ENCODE results near the gene KMO.

KMO gene

DNA sequence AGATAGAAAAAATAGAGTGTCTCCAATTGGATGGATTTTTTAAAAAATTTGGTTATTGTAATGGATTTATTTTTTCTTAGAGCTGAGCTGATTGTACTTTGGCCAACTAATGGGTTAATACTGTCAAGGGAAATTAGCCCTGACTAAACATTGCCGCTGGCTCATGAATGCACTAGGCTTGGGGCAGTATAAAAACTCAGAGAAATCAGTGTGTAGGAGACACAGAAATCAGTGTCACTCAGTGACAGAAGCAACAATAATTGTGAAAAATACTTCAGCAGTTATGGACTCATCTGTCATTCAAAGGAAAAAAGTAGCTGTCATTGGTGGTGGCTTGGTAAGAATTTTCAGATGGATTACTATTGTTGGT, at the start of gene KMO:
KMO (plus strand) TSS at position 217 of the 370 bp plus-strand sequence; CDS start at position 284, 67 bp downstream.
- no peak for DNase-seq (ENCODE audit: low spot score)

DNA sequence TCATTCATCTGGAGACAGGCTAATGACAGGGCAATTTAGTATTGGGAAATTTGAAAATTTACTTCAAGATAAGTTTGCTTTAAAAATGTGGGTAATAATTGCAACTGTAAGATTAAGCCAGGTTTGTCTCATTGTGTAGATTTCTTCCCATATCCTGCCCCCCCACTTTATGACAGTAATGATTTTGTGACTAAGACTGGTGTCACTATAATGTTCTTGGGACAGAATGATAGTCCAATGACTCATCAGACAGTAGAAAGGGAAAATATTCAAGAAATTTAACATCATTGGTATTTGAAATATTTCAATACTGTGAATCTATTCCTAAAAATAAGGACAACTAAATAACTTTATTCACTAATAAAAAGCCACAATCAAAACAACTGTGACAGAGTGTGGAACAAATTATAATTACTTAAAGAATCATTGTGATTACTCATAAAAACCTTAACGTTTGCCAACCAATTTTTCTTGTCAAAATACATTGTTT, 49.4 kb upstream of the KMO start:
- DNase-seq (ENCODE audit: low spot score), result no peak

DNA sequence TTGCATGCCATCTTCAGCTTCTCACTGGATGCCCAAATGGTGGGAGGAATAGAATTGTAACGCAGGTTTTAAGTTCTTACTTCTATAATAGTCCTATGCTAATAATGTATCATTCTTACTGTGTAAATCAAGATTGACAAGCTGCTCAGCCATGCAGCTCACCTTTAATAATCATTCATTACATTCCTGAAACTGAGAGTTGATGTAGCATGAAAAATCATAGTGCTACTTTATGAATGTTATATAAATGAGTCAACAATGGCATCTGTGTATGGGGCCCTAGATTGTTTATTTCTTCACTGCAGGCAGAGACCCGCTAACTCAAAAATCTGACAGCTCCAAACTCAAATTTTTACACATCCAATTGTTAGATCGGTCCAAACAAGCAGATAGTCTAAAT, 47.0 kb upstream of the KMO start:
- no peak for DNase-seq (ENCODE audit: low spot score)

DNA sequence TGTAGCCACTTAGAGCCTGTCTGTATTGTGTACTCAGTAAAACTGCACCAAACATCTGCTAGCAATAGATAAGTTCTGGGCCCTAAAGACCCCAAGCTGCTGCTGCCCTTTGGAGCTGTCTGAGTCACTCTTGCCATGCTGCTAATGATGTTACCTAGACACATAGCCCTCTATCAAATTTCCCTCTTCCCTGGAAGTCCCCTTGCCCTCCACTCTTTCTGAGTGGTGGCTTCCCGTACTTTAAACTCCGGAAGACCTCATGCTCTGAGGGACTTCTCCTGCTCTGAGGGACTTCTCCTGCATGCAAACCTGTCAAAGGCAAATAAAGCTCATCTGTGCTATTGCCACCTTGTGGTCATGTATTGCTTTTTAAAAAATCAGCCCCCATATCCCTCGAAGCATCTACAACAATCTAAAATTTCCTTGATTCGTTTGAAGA, 46.6 kb upstream of the KMO start:
- peak; percentile 59 for DNase-seq (ENCODE audit: low spot score)

DNA sequence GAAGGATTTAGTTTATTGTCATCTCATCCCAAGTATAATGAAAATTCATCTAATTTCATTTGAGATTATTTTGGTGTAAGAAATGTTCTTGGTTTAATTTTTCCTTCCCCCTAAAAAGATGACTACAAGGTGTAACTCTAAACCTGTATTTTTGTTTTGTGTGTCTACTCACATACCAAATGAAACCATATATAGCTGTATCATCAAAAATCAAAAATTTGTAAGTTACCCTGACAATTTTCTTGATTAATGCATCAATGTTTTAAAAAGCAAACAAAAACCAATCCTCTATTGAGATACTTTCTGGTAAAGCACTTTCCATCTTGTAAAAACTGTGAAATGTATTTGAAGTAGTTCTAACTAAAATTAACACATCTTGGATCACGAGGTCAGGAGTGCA, 43.4 kb upstream of the KMO start:
- DNase-seq (ENCODE audit: low spot score), result no peak

DNA sequence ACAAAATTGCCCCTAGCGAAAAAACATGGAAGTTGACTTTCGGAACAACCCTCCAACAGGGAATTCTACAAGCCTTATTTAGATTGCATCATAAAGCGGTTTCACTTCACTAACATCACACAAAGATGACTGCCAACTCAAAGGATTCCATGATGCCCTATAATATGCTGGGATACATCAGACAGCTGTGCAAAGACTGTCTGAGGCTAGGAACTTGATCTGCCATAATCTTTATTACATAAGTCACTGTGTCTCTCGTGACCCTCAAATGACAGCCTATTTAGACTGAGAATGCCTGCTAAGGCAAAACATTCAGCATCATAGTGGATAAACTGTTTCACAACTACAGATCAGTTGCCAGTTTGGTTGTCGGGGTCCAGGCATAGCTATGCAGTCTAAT, 36.4 kb upstream of the KMO start:
- no peak for DNase-seq (ENCODE audit: low spot score)

DNA sequence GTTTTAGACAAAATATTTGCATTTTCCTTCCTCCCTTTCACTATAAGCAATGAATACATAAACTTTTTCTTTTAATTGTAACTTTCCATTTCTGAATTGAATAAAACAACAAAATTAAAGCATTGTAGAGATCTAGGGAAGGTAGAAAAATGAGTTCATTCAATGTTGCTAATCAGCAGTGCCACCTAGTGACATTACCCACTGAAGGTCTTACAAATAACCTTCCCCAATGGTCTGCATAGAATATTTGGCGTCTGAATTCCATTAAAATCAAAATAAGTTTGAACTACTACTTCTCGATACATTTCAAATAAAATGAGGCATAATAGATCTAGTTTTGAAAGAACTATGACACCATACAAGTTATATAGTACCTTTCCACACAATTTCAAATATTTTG, 32.3 kb upstream of the KMO start:
- peak; percentile 27 for DNase-seq (ENCODE audit: low spot score)

DNA sequence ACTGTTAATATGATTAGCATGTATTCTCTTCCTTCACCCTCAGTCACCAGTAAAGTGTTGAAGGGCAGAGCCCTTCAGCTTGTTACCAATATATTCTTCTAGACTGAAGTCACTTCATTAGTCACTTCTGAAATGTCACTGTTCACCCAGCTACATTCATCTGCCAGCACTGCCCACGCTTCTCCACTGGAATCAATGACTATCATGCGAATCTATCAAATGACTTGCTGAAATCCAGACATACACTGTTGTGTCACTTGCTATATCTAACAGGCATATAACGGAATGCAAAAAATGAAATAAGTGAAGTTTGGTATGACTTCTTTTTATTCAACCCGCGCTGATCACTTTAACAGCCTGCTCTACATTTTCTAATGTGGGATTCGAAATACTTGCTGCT, 28.7 kb upstream of the KMO start:
- DNase-seq (ENCODE audit: low spot score), result no peak

DNA sequence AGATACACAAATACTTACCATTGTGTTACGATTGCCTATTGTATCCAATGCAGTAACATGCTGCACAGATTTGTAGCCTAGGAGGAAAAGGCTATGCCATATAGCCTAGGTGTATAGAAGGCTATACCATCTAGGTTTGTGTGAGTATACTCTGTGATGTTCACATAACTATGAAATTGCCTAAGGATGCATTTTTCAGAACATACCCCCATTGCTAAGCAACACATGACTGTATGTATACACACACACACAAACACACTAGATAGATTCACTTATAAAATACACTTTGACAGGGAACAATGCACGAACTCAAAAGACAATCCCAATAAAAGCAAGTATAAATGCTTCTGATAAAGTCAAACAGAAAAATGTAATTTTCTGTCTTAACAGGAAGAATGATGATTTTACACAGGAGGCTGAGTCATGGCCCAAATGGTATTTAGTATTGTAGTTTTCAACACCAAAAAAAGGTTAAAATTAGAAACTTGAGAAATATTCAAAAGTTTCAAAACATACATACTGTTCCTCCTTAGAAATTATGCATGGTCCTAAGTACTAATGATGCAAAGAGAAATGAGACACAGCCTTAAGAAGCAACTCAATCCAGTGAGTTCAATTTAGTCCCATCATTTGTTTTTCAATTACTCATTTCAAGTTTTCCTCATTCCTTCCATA, 24.9 kb upstream of the KMO start:
- no peak for DNase-seq (ENCODE audit: low spot score)

DNA sequence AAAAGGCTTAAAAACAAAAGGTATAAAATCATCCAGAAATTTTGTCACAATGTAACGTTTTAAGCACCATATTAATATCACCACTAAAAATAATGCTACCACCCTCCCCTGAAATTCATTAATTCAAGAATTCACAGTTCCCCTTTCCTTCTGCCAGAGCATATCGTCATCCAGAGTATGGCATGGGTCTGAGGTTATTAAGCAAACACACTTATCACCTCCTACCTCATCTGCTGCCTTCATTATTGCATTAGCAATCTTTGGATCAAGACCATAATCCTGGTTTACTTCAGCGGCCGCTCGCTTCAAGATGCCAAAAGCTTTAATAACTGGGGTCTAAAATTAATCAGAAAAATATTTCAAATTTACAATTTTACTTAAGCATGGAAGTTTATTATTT, 18.8 kb upstream of the KMO start:
- DNase-seq (ENCODE audit: low spot score), result no peak

DNA sequence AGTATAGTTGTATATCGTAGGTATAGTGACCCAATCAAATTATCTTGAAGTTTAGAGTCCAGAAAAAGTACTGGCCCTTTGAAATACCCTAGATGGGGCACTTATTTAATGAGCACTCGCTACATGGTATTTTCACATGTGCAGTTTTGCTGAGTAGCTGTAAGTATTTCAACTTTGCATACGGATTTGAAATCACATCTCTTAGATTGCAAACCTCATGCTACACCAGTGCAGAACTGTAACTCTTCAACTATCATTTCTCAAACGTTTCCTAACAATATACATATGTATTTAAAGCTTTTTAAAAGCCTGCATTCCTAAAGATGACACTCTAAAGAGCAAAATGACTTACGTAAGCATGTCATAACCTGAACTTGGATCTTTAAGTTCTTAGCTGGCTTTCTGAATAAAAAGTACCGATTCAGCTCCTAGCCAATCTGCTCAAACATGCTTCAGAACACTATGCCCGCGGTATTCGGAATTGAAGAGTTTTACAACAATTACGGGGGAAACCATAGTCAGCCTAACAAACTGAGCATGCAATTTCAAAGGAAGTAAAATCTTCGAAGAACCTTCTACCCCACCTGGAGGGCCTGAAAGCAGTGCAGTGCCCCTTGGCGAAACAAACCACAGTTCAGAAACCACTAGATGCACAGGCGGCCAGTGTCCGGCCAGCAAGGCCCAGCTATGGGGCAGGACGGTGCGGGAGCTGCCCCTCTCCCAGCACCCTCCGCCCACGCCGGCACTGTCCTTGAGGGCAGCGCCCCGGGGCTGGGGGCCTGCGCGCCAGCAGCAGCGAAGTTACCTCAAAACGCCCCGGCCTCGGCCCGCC, 13.5 kb upstream of the KMO start:
- peak; percentile 54 for DNase-seq (ENCODE audit: low spot score)

DNA sequence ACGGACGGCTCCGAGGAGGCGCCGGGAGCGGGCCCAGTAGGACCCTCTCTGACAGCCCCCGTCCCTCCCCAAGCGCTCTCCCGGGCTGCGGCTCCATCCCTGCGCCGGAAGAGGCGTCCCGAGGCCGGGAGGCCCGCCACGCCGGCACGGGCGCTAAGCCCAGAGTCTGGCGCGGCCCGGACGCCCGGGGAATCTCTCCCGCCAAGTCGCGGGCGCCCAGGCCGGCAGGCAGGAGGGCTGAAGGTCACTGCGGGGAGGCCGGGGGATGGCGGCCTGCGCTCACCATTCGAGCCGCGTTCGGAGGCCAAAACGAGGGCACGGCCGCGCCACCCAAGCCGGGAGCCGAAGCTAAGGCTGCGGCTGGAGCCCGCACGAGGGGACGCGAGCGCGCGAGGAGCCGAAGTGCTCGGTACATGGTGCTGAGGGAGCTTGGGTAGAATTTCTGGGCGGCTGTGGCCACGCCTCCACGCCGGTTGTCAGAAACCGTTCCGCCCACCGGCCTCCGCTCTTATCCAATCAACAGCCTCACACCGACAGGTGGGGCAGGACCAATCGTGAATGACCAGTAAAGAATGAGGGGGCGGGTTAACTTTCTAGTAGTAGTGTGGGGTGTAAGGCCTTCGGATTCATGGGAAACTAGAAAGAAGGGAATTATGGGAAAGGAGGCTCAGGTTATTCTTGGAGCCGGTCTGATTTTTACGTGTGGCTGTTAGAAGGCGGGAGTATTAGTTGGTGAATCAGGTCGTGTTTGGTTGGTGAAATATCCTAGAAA, 12.7 kb upstream of the KMO start, which contains the start of gene FH:
FH (minus strand) TSS at position 448 of the 772 bp plus-strand sequence; CDS start at position 415, 33 bp downstream.
- peak; percentile 97 for DNase-seq (ENCODE audit: low spot score)

DNA sequence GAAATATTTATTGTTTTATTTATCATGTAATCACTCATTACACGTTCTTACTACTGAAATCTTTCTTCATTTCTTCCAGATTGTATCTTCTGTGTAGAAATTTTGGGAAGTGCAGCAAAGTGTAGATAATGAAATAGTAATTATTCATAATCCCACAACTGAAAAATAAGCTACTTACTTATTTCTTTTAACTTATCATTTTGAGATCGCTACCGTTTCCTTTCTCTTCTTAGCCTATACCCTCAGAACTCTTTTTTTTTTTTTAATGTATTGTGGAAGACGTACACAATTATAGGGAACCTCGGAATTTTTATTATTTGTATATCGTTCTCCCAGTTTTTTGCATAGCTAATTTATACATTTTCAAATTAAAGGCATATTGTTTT, 12.1 kb upstream of the KMO start:
- DNase-seq (ENCODE audit: low spot score), result no peak

DNA sequence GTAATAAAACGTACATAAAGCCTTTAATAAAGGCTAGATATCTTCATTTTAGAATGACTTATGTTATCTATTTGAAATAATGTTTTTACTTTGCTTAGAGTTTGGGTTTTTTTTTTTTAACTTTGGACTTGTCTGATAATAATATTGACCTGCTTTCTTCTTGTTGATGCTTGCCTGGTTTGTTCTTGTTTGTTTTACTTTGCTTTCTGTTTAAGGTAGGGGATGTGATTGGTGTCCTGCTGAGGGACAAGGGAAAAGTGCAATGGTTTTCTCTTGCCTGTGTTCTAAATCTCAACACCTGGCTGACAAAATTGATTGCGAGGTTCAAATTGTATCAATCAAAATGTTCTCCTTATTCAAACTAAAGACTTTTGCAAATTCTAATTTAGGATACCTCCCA, 10.5 kb upstream of the KMO start:
- no peak for DNase-seq (ENCODE audit: low spot score)

DNA sequence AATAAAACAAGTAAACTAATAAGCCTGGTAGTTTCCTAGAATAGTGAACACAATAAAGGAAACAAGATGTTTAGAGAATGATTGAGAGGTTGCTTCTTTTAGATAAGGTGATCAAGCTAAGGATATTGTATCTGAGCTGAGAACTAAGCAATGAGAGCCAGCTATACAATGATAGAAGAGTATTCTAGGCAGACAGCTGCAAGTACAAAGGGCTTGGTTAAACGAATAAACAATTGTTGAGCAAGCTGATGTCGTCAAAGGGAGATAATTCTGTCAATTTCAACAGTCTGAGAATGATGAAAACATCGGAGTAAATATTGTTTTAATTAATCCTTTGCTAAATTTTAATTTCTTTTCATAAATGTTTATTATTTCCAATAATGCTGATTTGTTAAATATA, 7.2 kb upstream of the KMO start:
- no peak for DNase-seq (ENCODE audit: low spot score)

DNA sequence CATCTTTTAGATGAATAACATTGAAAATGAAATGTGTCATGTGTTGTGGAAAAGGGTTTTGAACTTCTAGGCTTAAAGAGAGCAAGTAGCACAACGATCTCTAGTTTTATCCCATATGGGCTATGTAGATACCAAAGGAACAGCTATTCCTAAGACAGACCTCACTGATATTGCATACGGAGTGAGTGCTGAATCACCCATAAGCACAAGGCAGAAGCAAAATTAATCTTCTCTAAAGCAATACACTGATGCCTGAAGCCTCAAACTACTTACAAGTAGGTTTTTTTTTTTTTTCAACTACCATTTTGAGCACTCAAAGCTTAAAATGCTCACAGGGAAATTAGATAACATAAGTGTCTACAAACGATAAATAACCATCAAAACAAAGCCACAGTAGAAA, 5.0 kb upstream of the KMO start:
- no peak for DNase-seq (ENCODE audit: low spot score)

DNA sequence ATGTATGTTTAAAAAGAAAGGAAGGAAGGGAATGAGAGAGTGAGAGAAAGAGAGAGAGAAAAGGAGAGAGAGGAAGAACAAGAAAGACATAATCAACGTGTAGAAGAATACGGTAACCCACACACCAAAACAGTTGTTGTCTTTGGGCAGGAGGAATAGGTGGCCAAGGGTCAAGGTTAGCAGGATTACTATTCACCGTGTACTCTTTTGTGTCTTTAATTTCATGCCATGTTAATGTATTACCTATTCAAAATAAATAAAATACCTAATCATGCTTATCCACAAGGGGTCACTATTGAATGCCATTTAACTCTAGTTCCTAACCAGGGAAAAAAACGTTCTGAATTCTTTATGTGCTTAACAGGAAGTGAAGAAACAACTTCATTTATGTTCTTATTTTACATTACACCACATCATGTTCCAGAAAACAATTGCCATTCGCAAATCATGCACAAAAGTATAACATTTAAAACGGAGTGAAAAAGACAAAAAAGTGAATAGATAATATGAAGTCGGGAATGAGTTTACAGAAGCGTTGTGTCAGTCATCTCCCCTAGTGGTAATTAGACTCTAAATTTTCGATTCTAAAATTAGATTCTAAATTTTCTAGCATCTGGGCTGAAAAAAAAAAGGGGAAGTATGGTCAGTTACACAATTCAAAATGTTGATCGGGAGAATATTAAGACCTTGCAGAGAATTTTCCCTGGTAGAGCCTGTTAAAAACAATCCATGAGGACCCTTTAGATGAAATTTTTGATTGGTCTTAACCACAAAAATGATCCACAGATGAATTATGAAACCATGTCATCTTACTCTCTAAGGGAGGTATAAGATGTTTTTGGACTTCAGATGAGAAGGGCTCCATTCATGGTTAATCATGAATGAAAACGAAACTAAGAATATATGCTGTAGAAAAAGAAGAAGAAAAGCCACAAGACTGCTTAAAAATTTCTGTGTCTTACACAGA, 700 bp upstream of the KMO start:
- DNase-seq (ENCODE audit: low spot score), result peak; percentile 93

DNA sequence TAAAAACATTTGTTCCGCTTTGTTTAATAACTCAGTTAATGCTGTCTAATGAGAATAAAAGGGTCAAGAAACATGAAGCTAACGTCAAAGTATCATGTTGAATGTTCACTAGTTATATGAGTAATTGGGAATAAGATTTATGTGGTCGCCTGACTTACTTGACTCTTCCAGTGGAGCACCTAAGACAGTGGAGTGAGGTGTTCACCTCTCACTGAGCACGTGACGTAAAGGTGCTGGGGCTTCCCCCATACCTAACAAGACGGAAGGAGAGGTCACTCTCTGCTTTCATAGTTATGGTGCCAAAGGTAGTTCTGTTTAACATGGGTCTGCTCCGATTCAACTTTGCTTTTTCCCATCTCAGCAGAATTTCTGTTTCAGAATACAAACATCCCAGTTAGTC, 686 bp downstream of the KMO start:
- peak; percentile 67 for DNase-seq (ENCODE audit: low spot score)

DNA sequence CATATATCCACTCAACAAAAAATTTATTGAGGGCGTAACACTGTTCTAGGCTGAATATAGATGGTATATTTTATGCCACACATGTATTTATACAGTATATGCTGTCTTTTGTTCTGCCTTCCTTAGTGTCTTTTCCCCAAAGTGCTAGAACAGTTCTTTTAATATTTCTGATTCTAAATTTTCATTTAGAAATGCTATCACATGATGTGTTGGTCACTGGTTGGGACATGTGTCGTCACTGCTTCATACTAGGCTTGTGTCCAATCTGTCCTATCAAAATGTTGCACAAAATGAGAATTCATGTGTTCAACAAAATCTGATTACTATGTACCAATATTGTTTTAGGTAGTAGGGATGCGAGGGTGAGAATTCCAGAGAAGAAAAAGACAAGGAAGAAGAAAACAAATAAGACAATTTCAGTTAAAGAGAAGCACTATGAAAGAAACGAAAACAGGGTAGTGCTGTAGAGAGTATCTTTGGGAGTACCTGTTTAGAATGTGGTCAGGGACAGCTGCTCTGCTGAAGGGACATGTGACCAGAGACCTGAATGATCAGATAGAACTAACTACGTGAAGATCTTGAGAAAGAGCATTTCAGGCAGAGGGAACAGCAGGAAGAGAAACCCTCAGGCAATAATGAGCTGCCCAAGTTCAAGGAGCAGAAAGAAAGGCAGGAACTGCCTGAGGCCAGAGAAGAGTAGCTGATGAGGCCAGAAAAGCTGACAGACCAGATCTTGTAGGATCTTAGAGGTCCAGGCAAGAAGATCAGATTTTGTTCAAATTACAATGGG, 1.3 kb downstream of the KMO start:
- DNase-seq (ENCODE audit: low spot score), result peak; percentile 46

DNA sequence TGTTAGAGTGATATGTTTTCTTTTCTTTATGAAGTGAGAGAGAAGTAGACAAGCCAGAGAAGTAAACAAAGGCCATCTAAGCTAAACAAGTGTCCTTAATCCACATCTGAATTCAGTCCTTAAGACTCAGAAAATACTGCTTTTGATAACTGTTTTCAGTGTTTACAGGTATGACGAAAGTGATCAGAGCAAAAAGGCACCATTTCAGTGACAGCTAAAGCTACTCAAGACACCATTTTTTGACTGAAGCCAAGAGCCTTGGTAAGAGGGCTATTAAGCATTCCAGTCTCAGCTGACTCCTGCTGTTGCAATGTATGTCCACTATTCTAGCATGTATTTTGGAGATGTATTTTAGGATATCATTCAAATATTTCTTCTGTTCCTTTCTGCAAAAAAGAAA, 4.1 kb downstream of the KMO start:
- no peak for DNase-seq (ENCODE audit: low spot score)

DNA sequence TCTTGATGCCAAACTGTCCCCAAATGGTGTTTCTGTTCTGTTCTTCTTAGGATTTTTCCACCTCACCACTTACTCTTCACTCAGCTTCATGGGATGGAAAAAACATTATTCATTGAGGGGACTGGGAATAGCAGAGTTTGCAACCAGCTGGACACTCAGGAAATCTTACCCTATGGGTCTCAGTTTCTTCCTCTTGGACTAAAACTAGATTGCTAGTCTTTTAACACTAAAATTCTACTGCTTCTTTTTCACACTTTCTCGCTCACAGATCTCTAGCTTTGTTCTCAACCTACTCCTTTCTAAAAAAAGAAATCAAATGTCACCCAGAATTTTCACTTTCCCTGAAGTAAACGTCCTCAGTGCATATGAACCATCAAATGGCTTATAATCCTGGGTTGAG, 4.8 kb downstream of the KMO start:
- DNase-seq (ENCODE audit: low spot score), result no peak

Measured in NAMALWA (cell line).